NB4 (cell line): ENCODE results near the gene HYPK.
A peak's percentile ranks its signal among the peaks of the same experiment; 100 is the strongest.

Experiments
- DNase-seq: peaks from one replicate; pipeline ENCODE4 v3.0.0; 2010; ENCODE audit warnings: low read depth
- H3K4me3 ChIP-seq: one replicate; pipeline ENCODE4 v1.5.1; 2011; ENCODE audit warnings: mild to moderate bottlenecking, low read depth, low read length, moderate library complexity
- CTCF ChIP-seq: IDR thresholded peaks from one replicate; pipeline ENCODE4 v1.5.1; 2012; ENCODE audit warnings: low read depth, low read length
- MAX ChIP-seq: IDR thresholded peaks from 2 replicates; pipeline ENCODE4 v1.6.1; 2011; ENCODE audit warnings: low read depth, low read length
- MYC ChIP-seq: IDR thresholded peaks from 2 replicates; pipeline ENCODE4 v1.6.1; 2011; ENCODE audit warnings: low read depth, low read length
- POLR2A ChIP-seq: IDR thresholded peaks from 2 replicates; pipeline ENCODE4 v1.6.1; 2011; ENCODE audit warnings: mild to moderate bottlenecking; ENCODE audit not compliant: insufficient read length; ENCODE audit errors: extremely low read depth

HYPK gene

DNA sequence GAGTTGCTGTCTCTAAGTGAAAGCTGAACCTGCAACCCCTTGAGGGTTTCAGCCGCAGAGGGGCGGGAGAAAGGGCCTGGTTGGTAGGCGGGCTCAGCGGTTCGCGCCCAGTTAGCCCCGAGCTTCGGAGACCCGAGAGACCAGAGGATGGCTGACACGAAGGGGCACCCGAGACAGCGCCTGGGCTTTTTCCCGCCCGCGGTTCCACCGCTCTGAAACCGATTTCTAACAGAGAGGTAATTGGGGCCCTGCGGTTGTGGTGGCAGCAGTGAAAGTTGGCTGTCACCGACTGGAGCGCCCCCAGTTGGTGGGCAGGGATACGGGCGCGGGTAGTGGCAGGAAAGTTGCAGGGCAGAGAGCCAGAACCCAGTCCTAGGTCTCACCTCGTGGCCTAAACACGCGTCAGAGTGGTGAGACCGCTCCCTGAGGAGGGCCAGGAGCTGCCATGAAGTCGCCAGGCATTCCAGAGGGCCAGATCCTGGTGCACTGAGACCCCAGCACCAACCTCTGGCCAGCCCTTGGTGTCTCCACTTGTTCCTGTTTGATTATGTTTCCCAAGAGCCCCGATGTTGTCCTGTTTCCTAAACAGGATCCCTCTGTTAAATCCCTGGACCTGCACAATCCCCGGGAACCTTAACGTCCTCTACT is 23.0 kb upstream of the HYPK start:
- peak overlapping the region; percentile 74 for H3K4me3 ChIP-seq
- TF ChIP-seq MYC (peak; percentile 91), POLR2A (peak; percentile 46), CTCF (peak; percentile 50), MAX (peak; percentile 90)
- peak; percentile 86 for DNase-seq

- TF ChIP-seq MAX (no peak), MYC (no peak), CTCF (no peak), POLR2A (no peak)
- no peak overlapping the region for H3K4me3 ChIP-seq
- no peak for DNase-seq
These were observed 21.4 kb upstream of the HYPK start for GRCh38 chr15:43779016-43779415.

DNA sequence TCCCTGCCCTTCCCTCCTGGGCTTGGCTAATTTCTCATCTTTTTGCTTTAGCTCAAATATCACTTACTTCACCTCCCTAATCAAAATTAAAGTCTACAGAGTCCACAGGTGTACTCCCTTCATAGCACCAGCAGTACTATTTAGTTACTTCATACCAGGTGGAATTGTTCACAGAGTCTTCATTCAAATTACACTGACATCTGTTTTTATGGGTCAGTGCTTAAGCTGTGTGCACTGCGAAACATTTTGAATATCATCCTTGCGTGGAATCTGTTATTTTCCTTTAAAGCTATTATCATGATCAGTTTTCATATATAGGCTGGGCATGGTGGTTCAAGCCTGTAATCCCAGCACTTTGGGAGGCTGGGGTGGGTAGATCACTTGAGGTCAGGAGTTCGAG is 11.0 kb upstream of the HYPK start:
- DNase-seq = no peak
- H3K4me3 ChIP-seq = no peak overlapping the region
- TF ChIP-seq CTCF (no peak), POLR2A (no peak), MAX (no peak), MYC (no peak)

GRCh38 chr15:43791993-43792760 is 8.2 kb upstream of the HYPK start, which contains the start of gene SERF2:
SERF2 (plus strand) TSS chr15:43792320; CDS start chr15:43792377, 57 bp downstream.
- TF ChIP-seq MYC (peak; percentile 98), CTCF (no peak), MAX (peak; percentile 100), POLR2A (peak; percentile 96)
- peak; percentile 100 for DNase-seq
- peak within 1 kb of the TSS; percentile 95 for H3K4me3 ChIP-seq

- no peak for TF ChIP-seq MAX
- no peak for TF ChIP-seq CTCF
- no peak for TF ChIP-seq MYC
- TF ChIP-seq POLR2A = no peak
- peak overlapping the region; percentile 95 for H3K4me3 ChIP-seq
- peak; percentile 49 for DNase-seq
These were observed 7.5 kb upstream of the HYPK start for GRCh38 chr15:43792761-43793476.
